ENCODE measurements around the gene KDSR.

The KDSR gene

DNA sequence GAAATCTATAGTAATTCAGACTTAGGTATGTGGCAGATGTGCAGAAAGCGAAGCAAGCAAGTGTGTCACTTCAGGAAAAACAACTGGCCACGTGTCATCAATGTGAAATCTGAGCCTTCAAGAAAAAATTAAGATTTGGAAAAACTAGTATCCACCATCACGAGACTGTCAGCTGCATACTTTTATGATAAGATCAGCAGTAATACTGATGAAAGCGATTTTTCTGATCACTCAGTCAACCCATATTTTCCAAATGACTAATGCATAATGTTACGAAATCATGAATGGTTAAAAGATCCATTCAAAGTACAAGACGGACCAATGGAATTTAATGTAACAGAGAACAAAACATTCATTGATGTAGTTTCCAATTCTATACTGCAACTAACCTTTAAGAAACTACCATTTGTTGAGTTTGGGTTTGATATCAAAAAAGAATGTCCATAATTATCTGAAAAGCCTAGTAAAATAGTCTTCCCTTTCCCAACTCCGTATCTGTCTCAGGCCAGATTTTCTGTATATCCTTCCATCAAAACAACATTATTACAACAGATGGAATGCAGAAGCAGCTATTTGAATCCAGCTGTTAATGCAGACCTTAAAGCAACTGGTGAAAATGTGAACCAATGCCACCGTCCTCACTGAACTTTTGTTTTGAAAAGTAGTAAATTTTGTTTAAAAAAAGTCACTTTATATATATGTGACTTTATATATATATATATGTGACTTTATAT, 30.5 kb downstream of the KDSR start:
- no peak for DNase-seq (ENCODE audit: low read depth in 1 of 2, low spot score in 1 of 2)
- TF ChIP-seq REST (IDR thresholded peaks at IDR 0.05; ENCODE audit: insufficient replicate concordance, low read depth) (no peak), GABPA (IDR thresholded peaks at IDR 0.05; ENCODE audit: low read depth) (no peak), CTCF (IDR thresholded peaks at IDR 0.05; ENCODE audit: insufficient read depth, low read length) (no peak), SPI1 (IDR thresholded peaks at IDR 0.05; ENCODE audit: borderline replicate concordance, low read depth) (no peak), POLR2AphosphoS5 (IDR thresholded peaks at IDR 0.05; ENCODE audit: low read depth) (no peak)
- no peak overlapping the region for H3K27ac ChIP-seq (replicated peaks)
- no peak overlapping the region for H3K4me3 ChIP-seq (replicated peaks; ENCODE audit: insufficient read depth, low read length)
- no peaks in the 10 kb centered on the region for H3K27me3 ChIP-seq (ENCODE audit: insufficient read depth, poor library complexity, severe bottlenecking)

- TF ChIP-seq REST (IDR thresholded peaks at IDR 0.05; ENCODE audit: insufficient replicate concordance, low read depth): no peak
- TF ChIP-seq GABPA (IDR thresholded peaks at IDR 0.05; ENCODE audit: low read depth): no peak
- no peak for TF ChIP-seq SPI1 (IDR thresholded peaks at IDR 0.05; ENCODE audit: borderline replicate concordance, low read depth)
- no peak for TF ChIP-seq CTCF (IDR thresholded peaks at IDR 0.05; ENCODE audit: insufficient read depth, low read length)
- TF ChIP-seq POLR2AphosphoS5 (IDR thresholded peaks at IDR 0.05; ENCODE audit: low read depth): no peak
These were observed 35.9 kb downstream of the KDSR start for GRCh38 chr18:63331105-63331504.

GRCh38 chr18:63329431-63330145, 37.4 kb downstream of the KDSR start:
- DNase-seq (ENCODE audit: low read depth in 1 of 2, low spot score in 1 of 2): no peak
- no peak for TF ChIP-seq CTCF (IDR thresholded peaks at IDR 0.05; ENCODE audit: insufficient read depth, low read length)
- H3K27ac ChIP-seq (replicated peaks): no peak overlapping the region
- H3K4me3 ChIP-seq (replicated peaks; ENCODE audit: insufficient read depth, low read length): no peak overlapping the region
- H3K27me3 ChIP-seq (ENCODE audit: insufficient read depth, poor library complexity, severe bottlenecking): no peaks in the 10 kb centered on the region

More at GRCh38 chr18:63331105-63331504, 35.9 kb downstream of the KDSR start:
- H3K4me3 ChIP-seq (replicated peaks; ENCODE audit: insufficient read depth, low read length): no peak overlapping the region
- DNase-seq (ENCODE audit: low read depth in 1 of 2, low spot score in 1 of 2): no peak
- no peak overlapping the region for H3K27ac ChIP-seq (replicated peaks)
- no peaks in the 10 kb centered on the region for H3K27me3 ChIP-seq (ENCODE audit: insufficient read depth, poor library complexity, severe bottlenecking)

Data from HL-60 (cell line).